GM18511 (cell line): ENCODE results near the gene ZSCAN21.
A peak's percentile ranks its signal among the peaks of the same experiment; 100 is the strongest.
"Not testable (repeated sequence)": the region's sequence is repeated elsewhere in the genome, so short reads cannot be mapped to it uniquely, and the experiment has no call there.

ENCODE experiments used
- ATAC-seq: cut with Tn5 transposase; IDR thresholded peaks from one replicate; pipeline ENCODE4 v1.9.1; 2021; ENCODE audit warnings: mild to moderate bottlenecking, moderate library complexity; ENCODE audit not compliant: unreplicated experiment

Gene ZSCAN21

GRCh38 chr7:100049441-100050291 is at the start of gene ZSCAN21:
Gene ZSCAN21 (plus strand): TSS chr7:100049774. CDS start chr7:100057007, 7,233 bp downstream.
- peak; percentile 88 for ATAC-seq

- ATAC-seq = no peak
Measured at GRCh38 chr7:100000239-100000638, 49.3 kb upstream of the ZSCAN21 start.

- ATAC-seq = no peak
Measured at GRCh38 chr7:100003711-100004661, 45.6 kb upstream of the ZSCAN21 start.

DNA sequence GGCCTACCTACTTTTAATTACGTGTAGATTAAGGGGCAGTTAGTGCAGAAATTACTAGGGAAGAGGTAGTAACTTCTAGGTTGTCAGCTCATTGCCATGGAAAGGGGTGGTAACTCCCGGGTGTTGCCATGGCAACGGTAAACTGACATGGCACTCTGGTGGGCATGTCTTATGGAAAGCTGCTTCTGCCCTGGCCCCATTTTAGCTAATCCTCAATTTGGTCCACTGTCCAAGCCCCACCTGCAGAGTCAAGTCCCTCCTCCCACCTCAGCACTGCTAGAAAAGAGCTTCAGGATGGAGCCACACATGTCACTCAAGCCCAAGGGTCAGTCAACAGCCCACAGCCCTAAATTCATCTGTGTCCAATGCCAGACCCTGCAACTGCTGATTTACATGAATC is 41.7 kb upstream of the ZSCAN21 start:
- ATAC-seq = no peak

- ATAC-seq = no peak
Measured at GRCh38 chr7:100008525-100008924, 41.0 kb upstream of the ZSCAN21 start.

DNA sequence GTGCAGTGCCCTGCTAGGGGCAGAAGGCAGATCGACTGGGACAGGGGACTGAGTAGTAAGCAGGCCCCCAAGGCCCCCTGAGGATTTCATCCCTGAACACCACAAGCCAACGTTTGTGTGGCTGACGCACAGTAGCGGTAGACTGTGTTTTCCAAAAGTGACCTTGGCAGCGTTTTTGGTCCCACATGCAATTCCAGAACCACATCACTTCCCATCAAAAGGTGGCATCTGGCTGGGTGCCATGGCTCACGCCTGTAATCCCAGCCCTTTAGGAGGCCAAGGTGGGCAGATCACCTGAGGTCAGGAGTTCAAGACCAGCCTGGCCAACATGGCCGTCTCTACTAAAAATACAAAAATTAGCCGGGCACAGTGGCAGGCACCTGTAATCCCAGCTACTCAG is 39.6 kb upstream of the ZSCAN21 start:
- ATAC-seq = not testable (repeated sequence)

- ATAC-seq = no peak
Measured at GRCh38 chr7:100010901-100011300, 38.7 kb upstream of the ZSCAN21 start.

DNA sequence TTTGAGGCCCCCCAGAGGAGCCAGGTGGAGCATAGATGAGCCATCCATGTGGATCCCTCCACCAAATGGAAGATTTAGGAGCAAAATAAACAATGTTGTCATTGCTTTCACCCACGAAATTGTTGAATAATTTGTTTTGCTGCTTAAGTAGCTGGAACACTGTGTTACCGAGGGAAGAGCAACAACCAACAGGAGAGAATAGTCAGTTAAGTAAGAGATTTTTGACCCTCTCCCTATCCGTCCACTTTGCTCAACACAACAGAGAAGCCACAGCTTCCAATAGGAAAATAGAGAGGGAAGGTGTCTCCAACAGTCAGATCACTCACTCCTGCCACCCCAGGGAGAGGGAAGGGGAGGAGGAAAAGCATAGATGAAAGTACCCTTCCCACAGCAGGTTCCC is 38.1 kb upstream of the ZSCAN21 start:
- ATAC-seq = no peak

GRCh38 chr7:100012385-100013327 is 36.9 kb upstream of the ZSCAN21 start:
- ATAC-seq = not testable (repeated sequence)

- ATAC-seq = no peak
Measured at GRCh38 chr7:100013328-100013676, 36.3 kb upstream of the ZSCAN21 start.

GRCh38 chr7:100015232-100016214 is 34.1 kb upstream of the ZSCAN21 start, which contains the start of gene ZKSCAN1:
Gene ZKSCAN1 (plus strand): TSS chr7:100015596. CDS start chr7:100023507, 7,911 bp downstream.
- ATAC-seq = peak; percentile 97

GRCh38 chr7:100016215-100016901 is 33.2 kb upstream of the ZSCAN21 start:
- no peak for ATAC-seq

DNA sequence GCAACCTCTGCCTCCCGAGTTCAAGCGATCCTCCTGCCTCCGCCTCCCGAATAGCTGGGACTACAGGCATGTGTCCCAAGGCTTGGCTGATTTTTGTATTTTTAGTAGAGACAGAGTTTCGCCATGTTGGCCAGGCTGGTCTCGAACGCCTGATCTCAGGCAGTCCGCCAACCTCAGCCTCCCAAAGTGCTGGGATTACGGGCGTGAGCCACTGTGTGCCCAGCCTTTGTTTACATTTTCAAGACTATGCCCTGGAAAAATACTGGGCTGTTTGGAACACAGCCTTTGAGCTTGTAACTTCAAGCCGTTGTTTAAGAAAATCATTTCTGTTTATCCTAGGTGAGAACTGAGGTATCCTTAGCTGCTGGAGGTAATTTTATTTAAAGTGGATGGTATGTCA is 32.3 kb upstream of the ZSCAN21 start:
- ATAC-seq = no peak

GRCh38 chr7:100017875-100018274 is 31.7 kb upstream of the ZSCAN21 start:
- no peak for ATAC-seq

GRCh38 chr7:100019908-100020307 is 29.7 kb upstream of the ZSCAN21 start:
- no peak for ATAC-seq

DNA sequence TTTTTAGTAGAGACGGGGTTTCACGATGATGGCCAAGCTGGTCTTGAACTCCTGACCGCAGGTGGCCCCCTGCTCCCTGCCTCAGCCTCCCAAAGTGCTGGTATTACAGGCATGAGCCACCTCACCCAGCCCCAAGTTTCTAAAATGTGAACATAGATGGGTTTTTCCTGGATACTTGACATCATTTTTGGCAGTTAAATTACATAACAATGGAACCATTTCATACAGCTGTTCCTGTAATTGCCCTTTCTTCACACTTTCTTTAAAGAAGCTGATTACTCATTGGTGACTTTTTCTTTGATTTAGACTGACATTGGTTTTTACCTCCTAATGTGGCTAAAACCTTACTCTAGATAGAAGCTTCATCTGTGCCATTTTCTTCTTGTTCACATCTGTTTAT is 28.3 kb upstream of the ZSCAN21 start:
- ATAC-seq = no peak

DNA sequence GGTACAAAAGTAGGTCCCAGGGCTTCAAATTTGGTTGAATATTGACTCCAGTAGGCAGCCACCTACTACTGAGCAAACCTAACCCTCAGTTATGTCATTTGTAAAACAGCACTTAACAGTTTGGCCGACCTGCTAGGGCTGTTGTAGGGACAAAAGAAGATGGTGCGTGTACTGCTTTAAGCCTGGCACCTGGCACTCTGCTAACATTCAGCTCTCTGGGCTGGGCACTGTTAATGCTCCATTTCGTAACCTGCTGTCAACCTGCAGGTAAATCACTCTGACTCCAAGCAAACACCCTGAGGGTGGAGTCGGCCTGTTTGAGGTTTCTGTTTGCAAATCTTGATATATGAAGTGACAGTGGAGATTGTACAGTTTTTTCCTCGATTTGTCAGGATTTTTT is 27.0 kb upstream of the ZSCAN21 start:
- no peak for ATAC-seq

- ATAC-seq = no peak
Measured at GRCh38 chr7:100023526-100023925, 26.0 kb upstream of the ZSCAN21 start.
